MCF 10A (cell line): ENCODE results near the gene ZNF581. TPM values are rescaled to one million over a fixed set of nuclear protein-coding genes. Genes with fewer than 3 reads are reported as not detected.

Source experiments
- BruUV-seq: library from RNA; stranded (reverse); fragments of 400-500 nt; replicated peaks from 2 replicates; lab custom pipeline; 2021; lab: Mats Ljungman, UMichigan
- CTCF ChIA-PET: fragments of 300-600 bp; sonication (Branson Sonifier 250); formaldehyde crosslinking; extraction: SDS; loops from one replicate; lab custom pipeline; 2021; ENCODE audit warnings: antibody characterized with exemption, inconsistent platforms; lab: Yijun Ruan, JAX
- POLR2A ChIA-PET: fragments of 300-600, 350-650 bp; sonication (Branson Sonifier 250); formaldehyde crosslinking; extraction: SDS; loops from one replicate; lab custom pipeline; 2020; ENCODE audit warnings: antibody characterized with exemption, inconsistent platforms; lab: Yijun Ruan, JAX
- DNase-seq: peaks from one replicate; pipeline ENCODE4 v3.0.0-alpha.2; 2018; ENCODE audit not compliant: unreplicated experiment
- H3K27ac Mint-ChIP-seq: one replicate; pipeline ENCODE4 v1.8.0; 2022; ENCODE audit warnings: mild to moderate bottlenecking, low read depth, mixed read lengths; ENCODE audit not compliant: unreplicated experiment
- H3K27me3 Mint-ChIP-seq: one replicate; pipeline ENCODE4 v1.8.0; 2022; ENCODE audit warnings: mixed read lengths; ENCODE audit not compliant: insufficient read depth, unreplicated experiment
- H3K36me3 Mint-ChIP-seq: one replicate; pipeline ENCODE4 v1.8.0; 2022; ENCODE audit warnings: mild to moderate bottlenecking, moderate library complexity, mixed read lengths; ENCODE audit not compliant: insufficient read depth, unreplicated experiment
- H3K4me1 Mint-ChIP-seq: one replicate; pipeline ENCODE4 v1.8.0; 2022; ENCODE audit warnings: mixed read lengths; ENCODE audit not compliant: insufficient read depth, unreplicated experiment
- H3K4me3 Mint-ChIP-seq: one replicate; pipeline ENCODE4 v1.8.0; 2022; ENCODE audit warnings: mild to moderate bottlenecking, moderate library complexity, mixed read lengths; ENCODE audit not compliant: unreplicated experiment
- H3K9me3 Mint-ChIP-seq: one replicate; pipeline ENCODE4 v1.8.0; 2022; ENCODE audit warnings: mixed read lengths; ENCODE audit not compliant: unreplicated experiment
- intact Hi-C: fragments of 100-400 bp; cut with micrococcal nuclease; formaldehyde crosslinking; loops from 2 replicates; pipeline ENCODE4 v1.14.1; 2022
- total RNA-seq: library from RNA; stranded (reverse); gene quantifications from 2 replicates; pipeline ENCODE4 v1.2.3, GENCODE V29; 2022
- TF ChIP-seq, protein P1 (sequence below): fragments of 200-600 bp; IDR thresholded peaks from one replicate; pipeline ENCODE4 v1.8.0; 2022; ENCODE audit warnings: antibody characterized with exemption, mild to moderate bottlenecking; ENCODE audit not compliant: unreplicated experiment

ZNF581 gene
- total RNA-seq, 1 experiment from 2014 or later = 25.7 TPM

DNA sequence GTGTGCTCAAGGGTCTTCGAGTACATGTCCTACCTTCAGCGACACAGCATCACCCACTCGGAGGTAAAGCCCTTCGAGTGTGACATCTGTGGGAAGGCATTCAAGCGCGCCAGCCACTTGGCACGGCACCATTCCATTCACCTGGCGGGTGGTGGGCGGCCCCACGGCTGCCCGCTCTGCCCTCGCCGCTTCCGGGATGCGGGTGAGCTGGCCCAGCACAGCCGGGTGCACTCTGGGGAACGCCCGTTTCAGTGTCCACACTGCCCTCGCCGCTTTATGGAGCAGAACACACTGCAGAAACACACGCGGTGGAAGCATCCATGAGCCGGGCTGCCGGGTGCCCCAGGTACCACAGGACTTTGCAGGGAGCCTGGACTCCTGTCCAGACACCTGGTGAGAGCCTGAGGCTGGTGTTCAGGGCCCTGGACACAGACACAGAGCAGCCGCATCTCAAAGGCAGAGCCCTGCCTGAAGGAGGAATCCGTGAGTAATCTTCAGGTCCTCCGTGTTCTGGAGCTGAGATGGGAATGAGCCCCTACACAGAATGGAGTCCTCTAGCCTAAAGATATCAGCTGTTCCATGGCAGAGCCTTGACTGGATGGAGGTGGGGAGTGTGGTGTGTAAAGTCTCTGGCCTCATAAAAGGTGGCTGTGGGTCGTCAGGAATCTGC lies 1.5 kb downstream of the ZNF581 start:
- H3K27me3 Mint-ChIP-seq = no peaks in the 10 kb centered on the region
- H3K27ac Mint-ChIP-seq = peak overlapping the region; percentile 94
- ChIA-PET POLR2A (interaction anchor here (1.0 to 1.4 kb wide), 4 partner anchors 9 to 12 kb away, joined by 4 to 6 read pairs (median 4); no protein-coding TSS in a partner anchor), CTCF (interaction anchor here (1.0 to 3.6 kb wide), 3 partner anchors 8 to 13 kb away, joined by 4 to 25 read pairs (median 11); no protein-coding TSS in a partner anchor)
- TF ChIP-seq, protein P1, sequence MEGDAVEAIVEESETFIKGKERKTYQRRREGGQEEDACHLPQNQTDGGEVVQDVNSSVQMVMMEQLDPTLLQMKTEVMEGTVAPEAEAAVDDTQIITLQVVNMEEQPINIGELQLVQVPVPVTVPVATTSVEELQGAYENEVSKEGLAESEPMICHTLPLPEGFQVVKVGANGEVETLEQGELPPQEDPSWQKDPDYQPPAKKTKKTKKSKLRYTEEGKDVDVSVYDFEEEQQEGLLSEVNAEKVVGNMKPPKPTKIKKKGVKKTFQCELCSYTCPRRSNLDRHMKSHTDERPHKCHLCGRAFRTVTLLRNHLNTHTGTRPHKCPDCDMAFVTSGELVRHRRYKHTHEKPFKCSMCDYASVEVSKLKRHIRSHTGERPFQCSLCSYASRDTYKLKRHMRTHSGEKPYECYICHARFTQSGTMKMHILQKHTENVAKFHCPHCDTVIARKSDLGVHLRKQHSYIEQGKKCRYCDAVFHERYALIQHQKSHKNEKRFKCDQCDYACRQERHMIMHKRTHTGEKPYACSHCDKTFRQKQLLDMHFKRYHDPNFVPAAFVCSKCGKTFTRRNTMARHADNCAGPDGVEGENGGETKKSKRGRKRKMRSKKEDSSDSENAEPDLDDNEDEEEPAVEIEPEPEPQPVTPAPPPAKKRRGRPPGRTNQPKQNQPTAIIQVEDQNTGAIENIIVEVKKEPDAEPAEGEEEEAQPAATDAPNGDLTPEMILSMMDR = no peak
- no peak for DNase-seq
- H3K4me1 Mint-ChIP-seq = peaks cover 18% of the 10 kb centered on the region
- H3K36me3 Mint-ChIP-seq = peaks cover 50% of the 10 kb centered on the region
- H3K4me3 Mint-ChIP-seq = peak overlapping the region; percentile 82
- no peaks in the 10 kb centered on the region for H3K9me3 Mint-ChIP-seq
- intact Hi-C loops = no loop called here
- TSS peak; percentile 65 for BruUV-seq

DNA sequence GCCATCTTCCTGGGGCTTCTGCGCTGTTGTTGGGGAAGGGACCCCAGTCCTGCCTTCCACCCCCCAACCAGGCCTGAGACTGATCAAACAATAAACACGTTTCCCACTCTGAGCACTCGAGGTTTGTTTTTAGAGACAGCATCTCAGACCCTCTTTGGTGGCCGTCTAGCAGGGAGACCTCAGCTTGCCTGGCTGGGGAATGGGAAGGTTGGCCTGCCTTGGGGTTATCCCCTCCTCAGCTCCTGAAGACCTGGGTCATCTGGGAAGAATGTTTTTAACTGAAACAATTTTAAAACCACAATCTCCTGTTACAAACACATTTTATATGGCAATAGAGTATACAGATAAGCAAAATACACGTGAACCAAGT lies 2.0 kb downstream of the ZNF581 start:
- Mint-ChIP-seq H3K36me3 (peaks cover 50% of the 10 kb centered on the region), H3K27me3 (no peaks in the 10 kb centered on the region), H3K4me1 (peaks cover 18% of the 10 kb centered on the region), H3K9me3 (no peaks in the 10 kb centered on the region), H3K4me3 (peak overlapping the region; percentile 19), H3K27ac (no peak overlapping the region)
- ChIA-PET CTCF (interaction anchor here (0.7 to 3.6 kb wide), 3 partner anchors 9 to 13 kb away, joined by 3 to 25 read pairs (median 11); no protein-coding TSS in a partner anchor), POLR2A (interaction anchor here (1.1 to 1.4 kb wide), 3 partner anchors 9 to 12 kb away, joined by 4 to 5 read pairs (median 4); no protein-coding TSS in a partner anchor)
- DNase-seq = no peak
- TF ChIP-seq, protein P1 = no peak
- BruUV-seq = no TSS peak
- intact Hi-C loops = no loop called here

DNA sequence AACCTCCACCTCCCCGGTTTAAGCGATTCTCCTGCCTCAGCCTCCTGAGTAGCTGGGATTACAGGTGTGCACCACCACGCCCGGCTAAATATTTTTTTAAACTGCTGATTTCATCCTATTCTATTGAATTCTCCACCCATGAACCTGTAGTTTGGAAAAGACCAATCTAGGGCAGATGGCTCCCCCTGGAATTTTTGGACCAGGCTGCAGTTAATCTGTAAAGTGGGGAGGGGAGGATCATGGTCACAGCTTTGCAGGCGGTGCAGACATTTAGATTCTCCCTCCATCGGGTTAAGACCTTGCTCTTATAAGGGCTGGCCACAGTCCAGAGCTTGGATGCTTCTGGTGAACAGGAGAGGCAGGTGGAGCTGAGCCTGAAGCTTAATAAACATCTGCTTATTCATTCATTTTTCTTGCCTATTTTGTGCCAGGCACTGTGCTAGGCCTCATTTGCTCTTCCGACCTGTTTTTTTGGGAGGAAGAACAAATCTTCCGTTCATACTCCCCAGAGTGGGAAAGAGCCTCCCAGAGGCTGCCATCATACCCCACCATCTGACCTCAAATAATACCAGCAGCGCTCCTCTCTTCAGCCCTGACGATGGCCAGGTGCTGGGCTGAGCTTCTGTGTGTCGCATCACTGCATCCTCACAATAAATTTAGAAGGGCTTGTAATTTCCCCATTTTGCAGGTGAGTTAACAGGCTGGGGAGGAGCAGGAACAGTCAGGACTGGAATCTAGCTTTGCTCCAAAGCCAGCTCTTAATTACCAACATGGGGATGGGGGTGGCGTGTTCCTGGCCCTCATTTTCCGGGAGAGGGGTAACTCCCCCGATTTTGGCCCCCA lies 3.7 kb downstream of the ZNF581 start:
- TF ChIP-seq, protein P1 = no peak
- H3K36me3 Mint-ChIP-seq = peaks cover 50% of the 10 kb centered on the region
- intact Hi-C loops = no loop called here
- ChIA-PET POLR2A (interaction anchor here (0.7 to 1.8 kb wide), 7 partner anchors 10 to 1458 kb away, joined by 3 to 7 read pairs (median 4); partner anchors contain the start of genes MBOAT7 and UBE2S), CTCF (interaction anchor here (0.6 to 3.6 kb wide), 6 partner anchors 10 to 1110 kb away, joined by 3 to 25 read pairs (median 4); no protein-coding TSS in a partner anchor)
- no peaks in the 10 kb centered on the region for H3K9me3 Mint-ChIP-seq
- no peak overlapping the region for H3K27ac Mint-ChIP-seq
- no peak for DNase-seq
- no TSS peak for BruUV-seq
- H3K27me3 Mint-ChIP-seq = no peaks in the 10 kb centered on the region
- H3K4me3 Mint-ChIP-seq = no peak overlapping the region
- H3K4me1 Mint-ChIP-seq = peaks cover 13% of the 10 kb centered on the region
